Activated naive CD4-positive, alpha-beta T cell treated with anti-CD3 and anti-CD28 coated beads for 36 hours (primary cell): Measurements from ENCODE around the gene ACSL1. TPM values are rescaled to one million over a fixed set of nuclear protein-coding genes. Genes with fewer than 3 reads are reported as not detected.
"Not testable (repeated sequence)": the region's sequence is repeated elsewhere in the genome, so short reads cannot be mapped to it uniquely, and the experiment has no call there.

ENCODE experiments used
- CTCF ChIA-PET: fragments of 350-600 bp; sonication (Branson Sonifier 250); formaldehyde crosslinking; loops from one replicate; lab custom pipeline; 2021; ENCODE audit warnings: antibody characterized with exemption; lab: Charles Lee
- DNase-seq: peaks from one replicate; pipeline ENCODE4 v3.0.0-alpha.2; 2020
- H3K27ac Mint-ChIP-seq: one replicate; pipeline ENCODE4 v1.8.0; 2021; ENCODE audit warnings: mild to moderate bottlenecking, mixed read lengths
- H3K27me3 Mint-ChIP-seq: one replicate; pipeline ENCODE4 v1.8.0; 2021; ENCODE audit warnings: low read depth, mixed read lengths
- H3K36me3 Mint-ChIP-seq: one replicate; pipeline ENCODE4 v1.8.0; 2021; ENCODE audit warnings: low read depth, mixed read lengths
- H3K4me1 Mint-ChIP-seq: one replicate; pipeline ENCODE4 v1.8.0; 2021; ENCODE audit warnings: low read depth, mixed read lengths
- H3K4me3 Mint-ChIP-seq: one replicate; pipeline ENCODE4 v1.8.0; 2021; ENCODE audit warnings: mild to moderate bottlenecking, moderate library complexity, mixed read lengths
- H3K9me3 Mint-ChIP-seq: one replicate; pipeline ENCODE4 v1.8.0; 2021; ENCODE audit warnings: mixed read lengths
- intact Hi-C: fragments of 100-400 bp; cut with micrococcal nuclease; formaldehyde crosslinking; loops from one replicate; pipeline ENCODE4 v1.15.1; 2023
- total RNA-seq, 2 experiments: library from RNA; stranded (reverse); gene quantifications; one replicate each; pipeline ENCODE4 v1.2.3, GENCODE V29; 2021

ACSL1 gene
- total RNA-seq, 2 experiments from 2014 or later, result 29.8 to 31.9 TPM

GRCh38 chr4:184793735-184794355 is 31.9 kb downstream of the ACSL1 start:
- H3K4me1 Mint-ChIP-seq, result peaks cover 22% of the 10 kb centered on the region
- CTCF ChIA-PET, result interaction anchor here (0.6 to 1.8 kb wide), 3 partner anchors 11 to 113 kb away, joined by 4 to 11 read pairs (median 5); no protein-coding TSS in a partner anchor
- H3K36me3 Mint-ChIP-seq, result peaks cover 15% of the 10 kb centered on the region
- H3K27ac Mint-ChIP-seq, result no peak overlapping the region
- intact Hi-C loops, result loop anchor here (1.0 kb wide), 4 partner anchors 31 to 60 kb away; partner anchors contain the start of genes ACSL1 and CENPU
- H3K4me3 Mint-ChIP-seq, result no peak overlapping the region
- peaks cover 2% of the 10 kb centered on the region for H3K27me3 Mint-ChIP-seq
- DNase-seq, result no peak
- no peaks in the 10 kb centered on the region for H3K9me3 Mint-ChIP-seq

- peaks cover 17% of the 10 kb centered on the region for H3K36me3 Mint-ChIP-seq
- H3K4me1 Mint-ChIP-seq, result peaks cover 22% of the 10 kb centered on the region
- CTCF ChIA-PET, result interaction anchor here (0.6 to 1.8 kb wide), 4 partner anchors 10 to 114 kb away, joined by 4 to 11 read pairs (median 4); no protein-coding TSS in a partner anchor
- no peak overlapping the region for H3K4me3 Mint-ChIP-seq
- DNase-seq, result peak; percentile 60
- intact Hi-C loops, result loop anchor here (1.0 kb wide), 4 partner anchors 31 to 59 kb away; partner anchors contain the start of genes ACSL1 and CENPU
- H3K27ac Mint-ChIP-seq, result no peak overlapping the region
- H3K27me3 Mint-ChIP-seq, result peaks cover 2% of the 10 kb centered on the region
- H3K9me3 Mint-ChIP-seq, result no peaks in the 10 kb centered on the region
Observed at GRCh38 chr4:184792950-184793555, 32.7 kb downstream of the ACSL1 start.

DNA sequence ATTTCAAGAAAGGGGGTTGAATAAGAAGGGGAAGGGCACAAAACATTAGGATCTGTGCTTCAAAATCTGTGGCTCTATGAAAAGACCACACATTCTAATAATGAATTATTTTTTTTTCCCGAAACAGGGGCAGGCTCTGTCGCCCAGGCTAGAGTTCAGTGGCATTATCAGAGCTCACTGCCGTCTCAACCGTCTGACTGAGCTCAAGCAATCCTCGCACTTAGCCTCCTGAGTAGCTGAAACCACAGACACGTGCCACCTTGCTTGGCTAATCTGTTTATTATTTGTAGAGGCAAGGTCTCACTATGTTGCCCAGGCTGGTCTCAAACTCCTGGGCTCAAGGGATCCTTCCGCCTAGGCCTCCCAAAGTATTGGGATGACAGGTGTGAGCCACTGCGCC is 33.4 kb downstream of the ACSL1 start:
- H3K4me1 Mint-ChIP-seq, result peaks cover 22% of the 10 kb centered on the region
- H3K27me3 Mint-ChIP-seq, result peaks cover 2% of the 10 kb centered on the region
- CTCF ChIA-PET, result interaction anchor here (1.8 kb wide), 1 partner anchor 9 kb away, joined by 11 read pairs; no protein-coding TSS in a partner anchor
- intact Hi-C loops, result no loop called here
- H3K27ac Mint-ChIP-seq, result no peak overlapping the region
- DNase-seq, result no peak
- H3K9me3 Mint-ChIP-seq, result no peaks in the 10 kb centered on the region
- peaks cover 19% of the 10 kb centered on the region for H3K36me3 Mint-ChIP-seq
- H3K4me3 Mint-ChIP-seq, result no peak overlapping the region

GRCh38 chr4:184790826-184791225 is 34.9 kb downstream of the ACSL1 start:
- Mint-ChIP-seq H3K9me3 (no peaks in the 10 kb centered on the region), H3K36me3 (peaks cover 17% of the 10 kb centered on the region), H3K27me3 (peaks cover 2% of the 10 kb centered on the region), H3K4me1 (peaks cover 22% of the 10 kb centered on the region), H3K27ac (no peak overlapping the region), H3K4me3 (no peak overlapping the region)
- CTCF ChIA-PET, result no interaction called here
- intact Hi-C loops, result no loop called here
- no peak for DNase-seq

DNA sequence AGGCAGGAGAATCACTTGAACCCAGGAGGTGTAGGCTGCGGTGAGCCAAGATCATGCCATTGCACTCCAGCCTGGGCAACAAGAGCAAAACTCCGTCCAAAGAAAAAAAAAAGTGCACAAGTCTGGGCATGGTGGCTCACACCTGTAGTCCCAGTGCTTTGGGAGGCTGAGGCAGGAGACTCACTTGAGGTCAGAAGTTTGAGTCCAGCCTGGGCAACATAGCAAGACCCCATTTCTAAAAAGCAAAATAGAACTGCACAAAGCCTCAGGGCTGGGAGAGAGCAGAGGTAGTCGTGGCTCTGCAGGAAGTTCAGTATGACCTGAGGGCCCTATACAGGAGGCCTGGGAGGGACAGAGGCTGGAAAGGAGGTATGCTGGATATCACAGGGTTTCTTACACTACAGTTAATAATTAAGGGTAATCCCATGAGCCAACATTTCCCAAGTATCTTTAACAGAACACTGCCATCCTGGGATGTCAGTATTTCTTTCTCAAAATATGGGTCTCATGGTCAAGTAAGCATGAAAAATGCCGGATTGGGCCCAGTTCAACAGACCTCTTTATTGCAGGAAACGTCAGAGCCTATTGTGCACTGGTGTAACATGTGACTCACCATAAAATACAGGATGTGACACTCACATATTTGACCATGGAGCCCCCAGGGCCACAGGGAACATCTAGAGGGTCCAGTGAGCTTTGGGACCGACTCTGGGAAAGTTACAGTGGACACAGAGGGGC is 37.8 kb downstream of the ACSL1 start:
- CTCF ChIA-PET, result no interaction called here
- no peak overlapping the region for H3K4me3 Mint-ChIP-seq
- DNase-seq, result no peak
- intact Hi-C loops, result no loop called here
- H3K9me3 Mint-ChIP-seq, result no peaks in the 10 kb centered on the region
- peaks cover 17% of the 10 kb centered on the region for H3K4me1 Mint-ChIP-seq
- peaks cover 23% of the 10 kb centered on the region for H3K36me3 Mint-ChIP-seq
- no peaks in the 10 kb centered on the region for H3K27me3 Mint-ChIP-seq
- no peak overlapping the region for H3K27ac Mint-ChIP-seq

- Mint-ChIP-seq H3K36me3 (peaks cover 28% of the 10 kb centered on the region), H3K4me3 (no peak overlapping the region), H3K4me1 (peaks cover 16% of the 10 kb centered on the region), H3K9me3 (no peaks in the 10 kb centered on the region), H3K27me3 (no peaks in the 10 kb centered on the region), H3K27ac (no peak overlapping the region)
- no peak for DNase-seq
- intact Hi-C loops, result no loop called here
- CTCF ChIA-PET, result interaction anchor here (2.3 kb wide), 1 partner anchor 40 kb away, joined by 7 read pairs; no protein-coding TSS in a partner anchor
Observed at GRCh38 chr4:184785813-184786212, 40.0 kb downstream of the ACSL1 start.

GRCh38 chr4:184784628-184785257 is 41.0 kb downstream of the ACSL1 start:
- CTCF ChIA-PET, result interaction anchor here (2.3 kb wide), 1 partner anchor 39 kb away, joined by 7 read pairs; no protein-coding TSS in a partner anchor
- Mint-ChIP-seq H3K9me3 (no peaks in the 10 kb centered on the region), H3K4me1 (peaks cover 16% of the 10 kb centered on the region), H3K27ac (no peak overlapping the region), H3K27me3 (no peaks in the 10 kb centered on the region), H3K4me3 (no peak overlapping the region), H3K36me3 (peaks cover 32% of the 10 kb centered on the region)
- intact Hi-C loops, result no loop called here
- no peak for DNase-seq

GRCh38 chr4:184782731-184783373 is 42.9 kb downstream of the ACSL1 start:
- peaks cover 16% of the 10 kb centered on the region for H3K4me1 Mint-ChIP-seq
- H3K27me3 Mint-ChIP-seq, result no peaks in the 10 kb centered on the region
- peaks cover 4% of the 10 kb centered on the region for H3K9me3 Mint-ChIP-seq
- H3K27ac Mint-ChIP-seq, result no peak overlapping the region
- H3K4me3 Mint-ChIP-seq, result no peak overlapping the region
- intact Hi-C loops, result no loop called here
- CTCF ChIA-PET, result interaction anchor here (1.1 to 2.3 kb wide), 2 partner anchors 10 to 124 kb away, joined by 4 to 11 read pairs; no protein-coding TSS in a partner anchor
- DNase-seq, result peak; percentile 11
- peaks cover 33% of the 10 kb centered on the region for H3K36me3 Mint-ChIP-seq

DNA sequence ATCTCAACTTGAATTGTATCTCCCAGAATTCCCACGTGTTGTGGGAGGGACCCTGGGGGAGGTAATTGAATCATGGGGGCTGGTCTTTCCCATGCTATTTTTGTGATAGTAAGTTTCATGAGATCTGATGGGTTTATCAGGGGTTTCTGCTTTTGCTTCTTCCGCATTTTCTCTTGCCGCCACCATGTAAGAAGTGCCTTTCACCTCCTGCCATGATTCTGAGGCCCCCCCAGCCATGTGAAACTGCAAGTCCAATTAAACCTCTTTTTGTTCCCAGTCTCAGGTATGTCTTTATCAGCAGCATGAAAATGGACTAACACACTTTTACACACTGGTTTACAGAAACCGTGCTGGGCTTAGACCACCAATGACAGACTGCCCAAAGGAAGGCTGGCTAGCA is 46.6 kb downstream of the ACSL1 start:
- Mint-ChIP-seq H3K36me3 (peaks cover 26% of the 10 kb centered on the region), H3K4me1 (peaks cover 13% of the 10 kb centered on the region)
- CTCF ChIA-PET, intact Hi-C loops, H3K27ac Mint-ChIP-seq, H3K27me3 Mint-ChIP-seq, H3K9me3 Mint-ChIP-seq, H3K4me3 Mint-ChIP-seq, DNase-seq: not testable (repeated sequence)

DNA sequence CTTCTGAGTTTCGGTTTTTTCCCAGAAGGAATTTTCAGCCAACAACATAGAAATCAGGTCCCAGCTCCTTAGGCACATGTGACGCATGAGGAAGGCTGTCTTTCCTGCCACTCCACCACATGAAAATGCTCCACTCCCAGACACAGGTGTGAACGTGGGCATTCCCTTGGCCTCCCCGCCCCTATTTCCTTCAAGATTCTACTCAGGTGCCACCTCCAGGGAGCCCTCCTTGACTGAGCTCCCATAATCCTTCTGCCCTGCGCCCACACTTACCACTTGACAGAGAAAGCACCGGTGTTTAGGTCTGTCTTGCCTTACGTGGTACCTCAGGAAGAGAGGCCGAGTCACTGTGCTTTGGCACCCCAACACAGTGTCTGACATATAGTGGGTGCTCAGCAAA is 47.4 kb downstream of the ACSL1 start:
- DNase-seq, result no peak
- intact Hi-C loops, result no loop called here
- no peak overlapping the region for H3K27ac Mint-ChIP-seq
- H3K4me1 Mint-ChIP-seq, result peaks cover 11% of the 10 kb centered on the region
- CTCF ChIA-PET, result no interaction called here
- no peak overlapping the region for H3K4me3 Mint-ChIP-seq
- no peaks in the 10 kb centered on the region for H3K27me3 Mint-ChIP-seq
- peaks cover 4% of the 10 kb centered on the region for H3K9me3 Mint-ChIP-seq
- peaks cover 28% of the 10 kb centered on the region for H3K36me3 Mint-ChIP-seq

DNA sequence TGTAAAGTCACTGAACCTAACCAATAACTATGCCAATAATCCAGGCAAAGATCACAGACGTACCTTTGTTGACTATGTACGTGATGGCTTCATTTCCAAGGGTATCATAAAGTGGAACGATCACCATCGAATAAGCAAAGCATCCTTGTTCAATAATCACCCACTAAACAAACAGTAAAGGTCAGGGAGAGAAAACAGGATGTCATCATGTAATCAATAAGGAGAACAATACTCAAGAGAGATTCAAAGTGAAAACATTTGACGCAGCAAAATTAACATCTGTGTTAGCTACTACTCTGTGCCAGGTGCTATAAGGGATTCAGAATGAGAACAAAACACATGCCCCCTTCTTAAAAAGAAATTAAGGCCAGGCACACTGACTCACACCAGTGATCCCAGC is 48.9 kb downstream of the ACSL1 start:
- Mint-ChIP-seq H3K36me3 (peaks cover 20% of the 10 kb centered on the region), H3K4me1 (no peaks in the 10 kb centered on the region), H3K4me3 (no peak overlapping the region), H3K27me3 (no peaks in the 10 kb centered on the region), H3K27ac (no peak overlapping the region), H3K9me3 (peaks cover 4% of the 10 kb centered on the region)
- DNase-seq, result no peak
- intact Hi-C loops, result no loop called here
- CTCF ChIA-PET, result no interaction called here
